Bronchial epithelial cell (primary cell): Measurements from ENCODE around the gene SPIRE1. TPM values are rescaled to one million over a fixed set of nuclear protein-coding genes. Genes with fewer than 3 reads are reported as not detected.

Experiments
- DNase-seq: peaks from one replicate; pipeline ENCODE4 v3.0.0-alpha.2; 2010; ENCODE audit warnings: low read depth
- FAIRE-seq: peaks from 2 replicates; lab custom pipeline; 2011; peaks lifted over from hg19 to GRCh38; lab: Jason Lieb, UNC
- H3K27me3 ChIP-seq: 2 replicates; pipeline ENCODE4 v1.5.1; 2011; ENCODE audit warnings: low read length; ENCODE audit not compliant: control insufficient read depth, insufficient read depth
- H3K36me3 ChIP-seq: 2 replicates; pipeline ENCODE4 v1.5.1; 2011; ENCODE audit warnings: low read length; ENCODE audit not compliant: control insufficient read depth, insufficient read depth
- H3K4me3 ChIP-seq: 2 replicates; pipeline ENCODE4 v1.5.1; 2011; ENCODE audit warnings: mild to moderate bottlenecking, low read depth, low read length, control low read depth
- CTCF ChIP-seq: IDR thresholded peaks from 2 replicates; pipeline ENCODE4 v1.5.1; 2011; ENCODE audit warnings: mild to moderate bottlenecking, moderate library complexity, low read length, control low read depth, inconsistent platforms; ENCODE audit not compliant: insufficient read depth, severe bottlenecking
- total RNA-seq: library from RNA; depleted of rRNA; stranded (reverse); fragments of >200 nt; gene quantifications from 2 replicates; pipeline ENCODE4 v1.2.1, GENCODE V29; 2014

SPIRE1 gene
- total RNA-seq, 1 donor from 2014 or later, result 141 TPM

- no peak for DNase-seq
- Histone ChIP-seq H3K36me3 (peaks cover 6% of the 10 kb centered on the region), H3K4me3 (no peak overlapping the region), H3K27me3 (no peaks in the 10 kb centered on the region)
- TF ChIP-seq CTCF, result no peak
- FAIRE-seq, result no peak
Measured at GRCh38 chr18:12432881-12433280, 225.0 kb downstream of the SPIRE1 start.

- no peak for DNase-seq
- Histone ChIP-seq H3K27me3 (no peaks in the 10 kb centered on the region), H3K4me3 (no peak overlapping the region), H3K36me3 (peaks cover 4% of the 10 kb centered on the region)
- no peak for FAIRE-seq
- no peak for TF ChIP-seq CTCF
Measured at GRCh38 chr18:12432196-12432595, 225.7 kb downstream of the SPIRE1 start.

DNA sequence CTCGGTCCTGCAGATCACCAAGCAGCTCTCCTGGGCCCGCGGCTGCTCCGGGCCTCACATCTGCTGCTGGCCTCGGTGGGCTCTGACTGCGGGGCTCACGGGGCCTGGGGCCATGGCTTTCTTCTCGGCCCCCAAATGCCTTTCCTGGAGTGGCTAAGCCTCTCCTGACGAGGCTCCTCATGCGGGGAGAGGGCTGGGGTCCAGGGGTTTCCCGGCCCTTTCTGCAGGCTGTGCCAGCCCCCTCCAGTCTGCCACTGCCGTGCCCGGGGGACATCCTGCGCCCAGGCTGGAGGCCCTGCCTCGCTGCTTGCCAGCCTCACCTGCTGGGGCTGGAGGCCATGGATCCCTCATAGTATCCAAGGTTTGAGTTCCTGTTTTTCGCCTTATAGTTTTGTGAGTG, 226.3 kb downstream of the SPIRE1 start:
- H3K36me3 ChIP-seq, result peaks cover 6% of the 10 kb centered on the region
- TF ChIP-seq CTCF, result no peak
- FAIRE-seq (no peak), DNase-seq (no peak)
- H3K27me3 ChIP-seq, result no peaks in the 10 kb centered on the region
- H3K4me3 ChIP-seq, result no peak overlapping the region

GRCh38 chr18:12430137-12430990, 227.5 kb downstream of the SPIRE1 start:
- TF ChIP-seq CTCF, result no peak
- FAIRE-seq (peak; percentile 100), DNase-seq (no peak)
- H3K36me3 ChIP-seq, result peaks cover 6% of the 10 kb centered on the region
- no peaks in the 10 kb centered on the region for H3K27me3 ChIP-seq
- H3K4me3 ChIP-seq, result no peak overlapping the region

GRCh38 chr18:12429556-12429955, 228.4 kb downstream of the SPIRE1 start:
- Histone ChIP-seq H3K4me3 (no peak overlapping the region), H3K27me3 (no peaks in the 10 kb centered on the region), H3K36me3 (peaks cover 6% of the 10 kb centered on the region)
- no peak for TF ChIP-seq CTCF
- DNase-seq (no peak), FAIRE-seq (no peak)

DNA sequence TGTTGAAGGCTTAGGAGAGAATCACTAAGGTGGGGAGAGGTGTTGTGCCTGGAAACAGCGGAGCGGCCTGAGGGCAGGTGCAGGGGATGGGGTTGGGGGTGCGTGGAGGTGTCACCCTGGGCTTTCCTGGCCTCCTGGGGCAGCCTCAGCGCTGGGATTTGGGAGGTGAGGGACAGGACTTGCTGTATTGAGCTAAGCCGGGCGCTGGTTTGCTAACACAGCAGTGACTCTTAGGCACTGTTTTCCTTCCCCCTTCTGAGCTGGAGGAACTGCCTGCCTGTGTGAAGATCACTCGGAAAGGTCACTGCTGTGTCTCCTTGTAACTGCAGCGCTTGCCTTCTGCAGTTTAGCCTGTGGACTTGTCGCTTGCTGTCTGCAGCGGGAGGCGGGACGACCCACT, 229.0 kb downstream of the SPIRE1 start:
- H3K27me3 ChIP-seq, result no peaks in the 10 kb centered on the region
- no peak for TF ChIP-seq CTCF
- DNase-seq (no peak), FAIRE-seq (no peak)
- H3K4me3 ChIP-seq, result no peak overlapping the region
- H3K36me3 ChIP-seq, result peaks cover 6% of the 10 kb centered on the region
